HepG2 (cell line): ENCODE results near the gene BAIAP2L1. TPM values are rescaled to one million over a fixed set of nuclear protein-coding genes. Genes with fewer than 3 reads are reported as not detected.

ENCODE experiments used
- ATAC-seq: fragments of 200-7000 bp; cut with Tn5 transposase; 3 replicates; pipeline ENCODE4 v1.9.1; 2020; ENCODE audit warnings: mild to moderate bottlenecking, moderate library complexity
- BruUV-seq: library from RNA; stranded (reverse); fragments of 400-500 nt; replicated peaks from 2 replicates; lab custom pipeline; 2021; lab: Mats Ljungman, UMichigan
- CTCF ChIA-PET: fragments of 300-600 bp; formaldehyde crosslinking; extraction: SDS; loops from one replicate; lab custom pipeline; 2021; ENCODE audit warnings: low total read pairs, inconsistent platforms, low intra/inter-chr PET ratio; lab: Yijun Ruan, JAX
- POLR2A ChIA-PET: fragments of 350-600 bp; sonication (Branson Sonifier 250); formaldehyde crosslinking; loops from one replicate; lab custom pipeline; 2020; ENCODE audit warnings: antibody characterized with exemption, inconsistent platforms; lab: Yijun Ruan, JAX
- DNase-seq: peaks from one replicate; pipeline ENCODE4 v3.0.0-alpha.2; 2015; ENCODE audit warnings: low spot score
- FAIRE-seq: peaks from 3 replicates; lab custom pipeline; 2011; peaks lifted over from hg19 to GRCh38; lab: Jason Lieb, UNC
- H2AFZ ChIP-seq: one replicate; pipeline ENCODE4 v1.6.1; 2011; ENCODE audit warnings: low read length, inconsistent platforms
- H3K27ac ChIP-seq: fragments of 300-600 bp; 3 replicates; pipeline ENCODE4 v1.8.0; 2011; ENCODE audit warnings: mixed run types, mild to moderate bottlenecking, mixed read lengths, low read length, inconsistent platforms; ENCODE audit not compliant: insufficient read depth; ENCODE audit errors: extremely low read length
- H3K27me3 ChIP-seq, 2 experiments: fragments of 200-600 bp in 1 of 2; 2 replicates in 1 of 2; 3 replicates in 1 of 2; pipeline versions ENCODE4 v1.6.0 to v1.8.0; 2011; ENCODE audit warnings: low read length in 2 of 2, mild to moderate bottlenecking in 2 of 2, moderate library complexity in 2 of 2, inconsistent platforms in 1 of 2; ENCODE audit not compliant: insufficient read depth in 2 of 2, control insufficient read depth in 1 of 2
- H3K36me3 ChIP-seq, 2 experiments: fragments of 200-600 bp in 1 of 2; replicated peaks in 1 of 2; 2 replicates in 1 of 2; 3 replicates in 1 of 2; pipeline versions ENCODE4 v1.5.1 to v1.8.0; 2011; ENCODE audit warnings: low read length in 2 of 2, inconsistent platforms in 1 of 2; ENCODE audit not compliant: insufficient read depth in 2 of 2, control insufficient read depth in 1 of 2
- H3K4me1 ChIP-seq: 2 replicates; pipeline ENCODE4 v1.5.1; 2012; ENCODE audit warnings: low read length, inconsistent platforms; ENCODE audit not compliant: insufficient read depth
- H3K4me2 ChIP-seq: 2 replicates; pipeline ENCODE4 v1.6.0; 2011; ENCODE audit warnings: low read depth, low read length, inconsistent platforms
- H3K4me3 ChIP-seq, 3 experiments: fragments of 200-600 bp in 1 of 3; sonication (generic), shearing (Covaris generic) in 1 of 3; replicated peaks in 1 of 3; 2 replicates each; pipeline ENCODE4 v1.5.1; 2011 to 2016; ENCODE audit warnings: low read length in 3 of 3, inconsistent platforms in 2 of 3, low read depth in 2 of 3, mild to moderate bottlenecking in 2 of 3, control low read depth in 1 of 3, mixed read lengths in 1 of 3; ENCODE audit not compliant: insufficient read depth in 1 of 3
- H3K79me2 ChIP-seq: one replicate; pipeline ENCODE4 v1.6.1; 2011; ENCODE audit warnings: low read length, inconsistent platforms; ENCODE audit not compliant: insufficient read depth
- H3K9ac ChIP-seq: 2 replicates; pipeline ENCODE4 v1.6.0; 2011; ENCODE audit warnings: mild to moderate bottlenecking, low read depth, low read length, inconsistent platforms; ENCODE audit not compliant: insufficient read depth
- H3K9me3 ChIP-seq: 2 replicates; pipeline ENCODE4 v1.5.1; 2012; ENCODE audit warnings: mild to moderate bottlenecking, low read length
- H4K20me1 ChIP-seq: 2 replicates; pipeline ENCODE4 v1.6.0; 2011; ENCODE audit warnings: inconsistent platforms, mild to moderate bottlenecking, low read length, moderate library complexity; ENCODE audit not compliant: insufficient read depth
- CEBPG ChIP-seq: IDR thresholded peaks from 2 replicates; pipeline ENCODE4 v1.6.1; 2016
- CREB1 ChIP-seq, 2 experiments: fragments of 450-650 bp in 1 of 2; IDR thresholded peaks; 2 replicates each; pipeline ENCODE4 v1.6.1; 2016 to 2017; ENCODE audit warnings: control low read depth in 1 of 2, mild to moderate bottlenecking in 1 of 2, missing compliant biosample characterization in 1 of 2, missing genetic modification characterization in 1 of 2
- HNF1B ChIP-seq: sonication (generic); formaldehyde crosslinking; IDR thresholded peaks from 2 replicates; pipeline ENCODE4 v1.5.1; 2020; ENCODE audit warnings: mild to moderate bottlenecking, moderate library complexity, missing genetic modification reagents
- KDM3A ChIP-seq: IDR thresholded peaks from 2 replicates; pipeline ENCODE4 v1.6.1; 2018; ENCODE audit warnings: low read depth, missing compliant biosample characterization
- KLF11 ChIP-seq: IDR thresholded peaks from 2 replicates; pipeline ENCODE4 v1.6.1; 2016; ENCODE audit warnings: missing compliant biosample characterization
- MAZ ChIP-seq, 2 experiments: sonication (generic) in 1 of 2; formaldehyde crosslinking in 1 of 2; IDR thresholded peaks; 2 replicates each; pipeline versions ENCODE4 v1.5.0 to v1.6.1; 2012 to 2020; ENCODE audit warnings: low read depth in 2 of 2, mild to moderate bottlenecking in 2 of 2, borderline replicate concordance in 1 of 2, improper control_type of control experiment in 1 of 2, low read length in 1 of 2, missing genetic modification reagents in 1 of 2, moderate library complexity in 1 of 2
- PTBP1 ChIP-seq: fragments of 200-400 bp; formaldehyde crosslinking; IDR thresholded peaks from 2 replicates; pipeline ENCODE4 v1.6.1; 2018; ENCODE audit warnings: low read length, low read depth; ENCODE audit not compliant: poor library complexity, severe bottlenecking
- TBL1XR1 ChIP-seq: fragments of 150-350 bp; IDR thresholded peaks from 2 replicates; pipeline ENCODE4 v1.6.1; 2014; ENCODE audit warnings: borderline replicate concordance, low read length; ENCODE audit not compliant: partially characterized antibody
- TBP ChIP-seq: sonication (generic); formaldehyde crosslinking; IDR thresholded peaks from 2 replicates; pipeline ENCODE4 v1.5.0; 2020; ENCODE audit warnings: missing genetic modification reagents
- TCF12 ChIP-seq, 2 experiments: fragments of 450-650 bp in 1 of 2; sonication (generic) in 1 of 2; formaldehyde crosslinking in 1 of 2; IDR thresholded peaks; 2 replicates each; pipeline versions ENCODE4 v1.6.1 to v1.8.0; 2017 to 2022; ENCODE audit warnings: antibody characterized with exemption in 1 of 2, mild to moderate bottlenecking in 1 of 2, missing genetic modification reagents in 1 of 2, moderate library complexity in 1 of 2
- THAP9 ChIP-seq: sonication (generic); formaldehyde crosslinking; IDR thresholded peaks from 2 replicates; pipeline ENCODE4; 2020; ENCODE audit warnings: missing genetic modification reagents, mild to moderate bottlenecking, borderline replicate concordance
- ZBTB33 ChIP-seq: sonication (generic); formaldehyde crosslinking; IDR thresholded peaks from 2 replicates; pipeline ENCODE4 v1.4.0; 2020; ENCODE audit warnings: missing genetic modification reagents
- ZNF333 ChIP-seq: sonication (generic); formaldehyde crosslinking; IDR thresholded peaks from 2 replicates; pipeline ENCODE4 v1.4.0; 2020; ENCODE audit warnings: mild to moderate bottlenecking, missing genetic modification reagents, borderline replicate concordance
- ZNF484 ChIP-seq: sonication (generic); formaldehyde crosslinking; IDR thresholded peaks from 2 replicates; pipeline ENCODE4 v1.5.1; 2020; ENCODE audit warnings: mild to moderate bottlenecking, low read depth, missing genetic modification reagents, borderline replicate concordance
- ZNF557 ChIP-seq: sonication (generic); formaldehyde crosslinking; IDR thresholded peaks from 2 replicates; pipeline ENCODE4 v1.4.0; 2020; ENCODE audit warnings: missing genetic modification reagents
- ZNF558 ChIP-seq: sonication (generic); formaldehyde crosslinking; IDR thresholded peaks from 2 replicates; pipeline ENCODE4 v1.9.0; 2022; ENCODE audit warnings: mild to moderate bottlenecking, missing genetic modification reagents, borderline replicate concordance
- ZNF614 ChIP-seq: IDR thresholded peaks from 2 replicates; pipeline ENCODE4 v1.6.1; 2018; ENCODE audit warnings: missing biosample characterization, missing genetic modification reagents, inconsistent platforms, borderline replicate concordance
- ZNF670 ChIP-seq: sonication (generic); formaldehyde crosslinking; IDR thresholded peaks from 2 replicates; pipeline ENCODE4 v1.8.0; 2022; ENCODE audit warnings: mild to moderate bottlenecking, missing genetic modification reagents, borderline replicate concordance
- WGBS: methylation state at CpG from one replicate; pipeline ENCODE4 v1.1.6; 2017; ENCODE audit warnings: low lambda C conversion rate; 5-methylcytosine and 5-hydroxymethylcytosine counted together
- in situ Hi-C: cut with HindIII; loops from 2 replicates; pipeline ENCODE4 v1.10.0; 2017; ENCODE audit warnings: low pct_unique_long_range_greater_than_20kb; ENCODE audit not compliant: extremely low pct_ligation_motif_present
- intact Hi-C: fragments of 100-400 bp; cut with micrococcal nuclease; formaldehyde crosslinking; loops from one replicate; pipeline ENCODE4 v1.10.0; 2022; ENCODE audit not compliant: unreplicated experiment
- polyA plus RNA-seq, 8 experiments: library from polyadenylated mRNA; depleted of rRNA in 3 of 8; stranded (reverse) in 7 of 8; unstranded in 1 of 8; fragments of >200 nt; fragmentation: Illumina TruSeq in 4 of 8; extraction: Trizol in 4 of 8; gene quantifications; 2 replicates each; pipeline versions ENCODE4 v1.2.1 to v1.2.3, GENCODE V29; 2011 to 2016; ENCODE audit warnings: low read depth in 4 of 8, missing spikeins in 1 of 8, mixed read lengths in 1 of 8; ENCODE audit not compliant: insufficient read depth in 1 of 8
- total RNA-seq, 5 experiments: library from RNA; depleted of rRNA; stranded (reverse); fragments of >200 nt; fragmentation: Illumina TruSeq; extraction: Trizol; gene quantifications; 2 replicates each; pipeline ENCODE4 v1.2.3, GENCODE V29; 2016; ENCODE audit warnings: low read depth in 1 of 5

BAIAP2L1 gene
- total and polyA plus RNA-seq, 2 of the 13 experiments (the other 11 are each of a cell fraction or from before 2014, with no cell fraction given), result 13.0 to 21.5 TPM

GRCh38 chr7:98286093-98286539, 114.8 kb downstream of the BAIAP2L1 start:
- H4K20me1 ChIP-seq, result peaks cover 37% of the 10 kb centered on the region; the same call in 1 of the 2 replicates
- intact Hi-C loops, result no loop called here
- in situ Hi-C loops, result no loop called here
- CTCF ChIA-PET, result no interaction called here
- H3K9ac ChIP-seq, result no peak overlapping the region
- no peak overlapping the region for H2AFZ ChIP-seq
- H3K4me2 ChIP-seq, result no peak overlapping the region
- H3K9me3 ChIP-seq, result no peaks in the 10 kb centered on the region
- FAIRE-seq (no peak), DNase-seq (peak; percentile 30), ATAC-seq (peak; percentile 5)
- H3K27ac ChIP-seq, result peak overlapping the region; percentile 9
- no peaks in the 10 kb centered on the region for H3K27me3 ChIP-seq
- 75% methylated on average over 6 of the region's 14 CpGs for WGBS
- BruUV-seq, result no TSS peak
- POLR2A ChIA-PET, result interaction anchor here (0.9 kb wide), 1 partner anchor 72 kb away, joined by 3 read pairs; no protein-coding TSS in a partner anchor
- H3K36me3 ChIP-seq, result peaks cover 6 to 14% of the 10 kb centered on the region in 2 experiments; a peak in 3 of 5 replicates
- peaks cover 49% of the 10 kb centered on the region for H3K79me2 ChIP-seq
- H3K4me1 ChIP-seq, result peaks cover 73% of the 10 kb centered on the region
- H3K4me3 ChIP-seq, result no peak overlapping the region; a peak in 1 of 6 replicates
- no peak for TF ChIP-seq PTBP1
- no peak for TF ChIP-seq KLF11 (CRISPR knock-in tag)
- TF ChIP-seq HNF1B (CRISPR knock-in tag), result no peak
- TF ChIP-seq ZNF558 (CRISPR knock-in tag), result no peak
- TF ChIP-seq CREB1 (IDR thresholded peaks at IDR 0.05), result no peak
- no peak for TF ChIP-seq CREB1 (CRISPR knock-in tag; IDR thresholded peaks at IDR 0.05)
- no peak for TF ChIP-seq ZNF484 (CRISPR knock-in tag)
- TF ChIP-seq ZBTB33 (CRISPR knock-in tag), result peak; percentile 96
- no peak for TF ChIP-seq MAZ (IDR thresholded peaks at IDR 0.05; ENCODE audit: borderline replicate concordance, low read depth, low read length)
- TF ChIP-seq MAZ (CRISPR knock-in tag; IDR thresholded peaks at IDR 0.05; ENCODE audit: low read depth), result 0 out of 2 replicates have a peak, but pooled peaks have one; percentile 31
- no peak for TF ChIP-seq TBP (CRISPR knock-in tag)
- TF ChIP-seq ZNF670 (CRISPR knock-in tag), result no peak
- TF ChIP-seq TCF12 (IDR thresholded peaks at IDR 0.05), result no peak
- TF ChIP-seq TCF12 (CRISPR knock-in tag; IDR thresholded peaks at IDR 0.05), result no peak
- TF ChIP-seq ZNF614, result no peak
- no peak for TF ChIP-seq TBL1XR1
- no peak for TF ChIP-seq THAP9 (CRISPR knock-in tag)
- peak; percentile 77 for TF ChIP-seq CEBPG
- TF ChIP-seq ZNF557 (CRISPR knock-in tag), result no peak
- no peak for TF ChIP-seq KDM3A (CRISPR knock-in tag)
- TF ChIP-seq ZNF333 (CRISPR knock-in tag), result no peak
